Measurements from ENCODE around the gene DHRS9.

GRCh38 chr2:169107645-169108044 is 38.3 kb downstream of the DHRS9 start:
- no peak for TF ChIP-seq CTCF (IDR thresholded peaks at IDR 0.05)
- TF ChIP-seq POLR2A (IDR thresholded peaks at IDR 0.05), result no peak
